DOHH2 (cell line): ENCODE results near the gene PPP5C.

Experiments used
- H3F3A ChIP-seq: fragments of 200-600 bp; sonication (generic), shearing (Covaris generic); 2 replicates; pipeline ENCODE4 v1.6.0; 2016; ENCODE audit warnings: antibody characterized with exemption, mild to moderate bottlenecking; ENCODE audit not compliant: control insufficient read depth, insufficient read depth
- H3K27ac ChIP-seq: fragments of 200-600 bp; sonication (generic); 2 replicates; pipeline ENCODE4 v1.5.1; 2014; ENCODE audit warnings: low read depth, mild to moderate bottlenecking, low read length, moderate library complexity
- H3K27me3 ChIP-seq: fragments of 200-600 bp; sonication (generic); 2 replicates; pipeline ENCODE4 v1.6.1; 2014; ENCODE audit warnings: mild to moderate bottlenecking, low read length, mixed read lengths; ENCODE audit not compliant: control insufficient read depth
- H3K36me3 ChIP-seq: fragments of 200-600 bp; sonication (generic); 2 replicates; pipeline ENCODE4 v1.6.1; 2014; ENCODE audit warnings: mild to moderate bottlenecking, low read length, moderate library complexity, mixed read lengths; ENCODE audit not compliant: control insufficient read depth
- H3K4me1 ChIP-seq: fragments of 200-600 bp; sonication (generic); 2 replicates; pipeline ENCODE4 v1.6.1; 2014; ENCODE audit warnings: mild to moderate bottlenecking, low read length, mixed read lengths; ENCODE audit not compliant: control insufficient read depth
- H3K4me2 ChIP-seq: fragments of 200-600 bp; sonication (generic); 2 replicates; pipeline ENCODE4 v1.6.0; 2014; ENCODE audit warnings: mild to moderate bottlenecking, low read length, moderate library complexity
- H3K4me3 ChIP-seq: fragments of 200-600 bp; sonication (generic); 2 replicates; pipeline ENCODE4 v1.5.1; 2014; ENCODE audit warnings: mild to moderate bottlenecking, low read length, mixed read lengths
- H3K79me2 ChIP-seq: fragments of 200-600 bp; sonication (generic); 2 replicates; pipeline ENCODE4 v1.6.1; 2014; ENCODE audit warnings: mild to moderate bottlenecking, low read length, mixed read lengths; ENCODE audit not compliant: control insufficient read depth
- H3K9me2 ChIP-seq: fragments of 200-600 bp; sonication (generic); replicated peaks from 2 replicates; pipeline ENCODE4 v1.6.1; 2014; ENCODE audit warnings: mild to moderate bottlenecking, low read length, mixed read lengths; ENCODE audit not compliant: control insufficient read depth
- H3K9me3 ChIP-seq: fragments of 200-600 bp; sonication (generic); 2 replicates; pipeline ENCODE4 v1.6.1; 2014; ENCODE audit warnings: antibody characterized with exemption, low read length, mixed read lengths; ENCODE audit not compliant: control insufficient read depth, insufficient read depth
- H4K20me1 ChIP-seq: fragments of 200-600 bp; sonication (generic); 2 replicates; pipeline ENCODE4 v1.6.0; 2014; ENCODE audit warnings: low read depth, mild to moderate bottlenecking, antibody characterized with exemption, low read length, moderate library complexity; ENCODE audit not compliant: control insufficient read depth, insufficient read depth
- EZH2phosphoT487 ChIP-seq: fragments of 200-600 bp; sonication (generic); IDR thresholded peaks from 2 replicates; pipeline ENCODE4 v1.6.1; 2017; ENCODE audit warnings: borderline replicate concordance, mild to moderate bottlenecking, antibody characterized with exemption, low read length, moderate library complexity, mixed read lengths
- TF ChIP-seq, protein P1 (sequence below): fragments of 200-600 bp; sonication (generic); IDR thresholded peaks from one replicate; pipeline ENCODE4 v1.5.1; 2014; ENCODE audit warnings: antibody characterized with exemption, mild to moderate bottlenecking, low read depth, low read length; ENCODE audit not compliant: poor library complexity, severe bottlenecking

The PPP5C gene

DNA sequence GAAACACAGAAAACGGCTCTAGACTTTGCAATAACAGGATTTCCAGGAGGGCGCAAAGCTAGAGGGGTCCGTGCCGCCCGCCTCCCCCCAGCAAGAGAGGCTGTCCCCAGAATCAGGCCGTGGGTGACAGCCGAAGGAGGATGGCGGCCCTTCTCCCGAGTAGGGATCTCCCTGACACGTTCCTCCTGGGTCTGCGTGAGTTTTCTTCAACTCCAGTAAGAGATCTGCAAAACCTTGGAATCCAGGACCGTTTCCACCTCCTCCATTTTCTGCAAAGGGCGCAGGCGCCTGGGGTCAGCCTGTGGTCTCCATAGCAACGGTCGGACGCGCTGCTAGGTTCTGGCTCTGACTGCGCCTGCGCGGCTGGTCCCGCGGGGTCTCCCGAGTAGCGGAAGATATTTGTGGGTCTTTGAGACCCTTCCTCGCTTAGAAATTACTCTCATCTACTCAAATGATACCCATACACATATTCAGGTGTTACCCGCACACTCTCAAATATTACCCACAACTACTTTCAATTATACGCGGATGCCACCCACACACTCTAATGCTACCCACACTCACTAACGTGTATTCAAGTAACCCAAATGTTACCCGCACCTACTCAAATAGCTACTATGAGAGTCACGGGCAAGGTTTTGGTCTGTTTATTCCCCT lies 79.7 kb downstream of the PPP5C start:
- no peaks in the 10 kb centered on the region for H3K9me2 ChIP-seq
- no peak overlapping the region for H3K27ac ChIP-seq
- peak overlapping the region; percentile 74 for H3K4me2 ChIP-seq
- H3F3A ChIP-seq, result no peaks in the 10 kb centered on the region
- H3K4me1 ChIP-seq, result peaks cover 21% of the 10 kb centered on the region
- peaks cover 40% of the 10 kb centered on the region for H3K27me3 ChIP-seq
- H4K20me1 ChIP-seq, result no peaks in the 10 kb centered on the region
- H3K79me2 ChIP-seq, result no peaks in the 10 kb centered on the region
- H3K36me3 ChIP-seq, result no peaks in the 10 kb centered on the region
- TF ChIP-seq EZH2phosphoT487, result no peak
- TF ChIP-seq, protein P1, sequence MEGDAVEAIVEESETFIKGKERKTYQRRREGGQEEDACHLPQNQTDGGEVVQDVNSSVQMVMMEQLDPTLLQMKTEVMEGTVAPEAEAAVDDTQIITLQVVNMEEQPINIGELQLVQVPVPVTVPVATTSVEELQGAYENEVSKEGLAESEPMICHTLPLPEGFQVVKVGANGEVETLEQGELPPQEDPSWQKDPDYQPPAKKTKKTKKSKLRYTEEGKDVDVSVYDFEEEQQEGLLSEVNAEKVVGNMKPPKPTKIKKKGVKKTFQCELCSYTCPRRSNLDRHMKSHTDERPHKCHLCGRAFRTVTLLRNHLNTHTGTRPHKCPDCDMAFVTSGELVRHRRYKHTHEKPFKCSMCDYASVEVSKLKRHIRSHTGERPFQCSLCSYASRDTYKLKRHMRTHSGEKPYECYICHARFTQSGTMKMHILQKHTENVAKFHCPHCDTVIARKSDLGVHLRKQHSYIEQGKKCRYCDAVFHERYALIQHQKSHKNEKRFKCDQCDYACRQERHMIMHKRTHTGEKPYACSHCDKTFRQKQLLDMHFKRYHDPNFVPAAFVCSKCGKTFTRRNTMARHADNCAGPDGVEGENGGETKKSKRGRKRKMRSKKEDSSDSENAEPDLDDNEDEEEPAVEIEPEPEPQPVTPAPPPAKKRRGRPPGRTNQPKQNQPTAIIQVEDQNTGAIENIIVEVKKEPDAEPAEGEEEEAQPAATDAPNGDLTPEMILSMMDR, result no peak
- peak overlapping the region; percentile 71 for H3K4me3 ChIP-seq
- no peaks in the 10 kb centered on the region for H3K9me3 ChIP-seq

DNA sequence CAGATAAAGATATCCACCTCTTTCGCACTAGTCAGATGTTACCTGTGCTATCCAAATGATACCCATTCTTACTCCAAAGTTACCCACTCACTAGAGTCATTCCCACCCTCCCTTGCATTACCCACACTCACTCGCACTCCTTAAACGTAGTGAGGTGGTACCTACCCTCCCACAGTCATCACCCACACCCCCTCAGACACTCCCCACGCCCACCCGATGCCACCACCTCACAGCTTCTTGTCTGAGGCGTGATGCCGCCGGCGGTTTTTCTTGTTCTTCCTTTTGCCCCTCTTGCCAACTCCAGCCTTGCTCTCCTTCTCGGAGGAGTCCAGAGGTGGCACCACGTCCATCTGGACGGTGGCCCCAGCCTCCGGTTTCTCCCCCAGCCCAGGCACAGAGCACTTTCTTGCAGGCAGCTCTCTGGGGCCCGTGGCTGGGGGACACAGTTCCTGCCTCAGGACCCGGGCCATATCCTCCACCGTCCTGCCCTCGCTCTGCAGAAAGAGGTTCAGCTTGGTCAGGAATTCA lies 80.7 kb downstream of the PPP5C start:
- Histone ChIP-seq H3K4me3 (no peak overlapping the region), H3K4me1 (peaks cover 21% of the 10 kb centered on the region), H3F3A (no peaks in the 10 kb centered on the region), H3K9me3 (no peaks in the 10 kb centered on the region), H3K27me3 (peaks cover 40% of the 10 kb centered on the region), H4K20me1 (no peaks in the 10 kb centered on the region), H3K9me2 (no peaks in the 10 kb centered on the region), H3K79me2 (no peaks in the 10 kb centered on the region), H3K27ac (no peak overlapping the region), H3K36me3 (no peaks in the 10 kb centered on the region), H3K4me2 (peak overlapping the region; percentile 74)
- TF ChIP-seq, protein P1, result no peak
- TF ChIP-seq EZH2phosphoT487, result no peak

DNA sequence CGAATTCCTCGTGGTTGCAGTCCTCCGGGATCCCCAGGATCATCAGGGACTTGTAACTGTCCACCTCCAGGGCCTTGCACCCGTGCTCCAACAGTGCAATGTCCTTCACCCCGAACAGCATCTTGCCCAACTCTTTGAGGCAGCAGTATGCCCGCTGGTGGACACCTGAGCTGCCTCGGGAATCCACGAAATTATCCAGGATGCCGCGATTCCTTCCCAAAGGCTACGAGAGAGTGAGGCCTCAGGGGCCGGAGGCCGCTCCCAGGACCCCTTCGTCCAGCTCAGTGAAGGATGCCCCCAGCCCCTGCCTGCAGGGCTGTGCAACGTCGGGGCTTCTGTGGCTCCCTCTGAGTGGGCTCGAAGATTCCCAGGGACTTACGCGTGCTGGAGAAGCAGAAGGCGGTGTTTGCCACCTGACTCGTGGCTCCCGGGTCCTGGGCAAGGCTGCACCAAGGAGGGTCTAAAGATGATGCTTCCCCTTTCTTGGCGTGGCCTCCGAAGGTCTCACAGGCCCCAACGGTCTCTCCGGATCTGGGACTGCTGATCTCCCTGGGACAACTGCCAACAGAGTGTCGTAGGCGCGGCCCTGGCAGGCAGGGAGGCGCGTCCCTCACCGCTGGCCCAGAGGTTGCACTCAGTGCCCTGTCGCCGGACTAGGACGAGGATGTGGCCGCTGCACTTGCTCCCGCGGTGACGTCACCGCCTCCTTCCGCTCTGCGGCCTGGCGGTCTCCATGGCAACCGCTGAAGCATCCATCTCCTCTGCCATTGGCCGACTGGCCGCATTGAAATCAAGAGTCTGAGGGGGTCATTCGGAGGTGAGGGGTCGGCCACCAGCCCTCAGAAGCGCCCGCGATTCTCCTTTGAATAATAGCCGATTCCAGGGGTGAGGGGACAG lies 81.6 kb downstream of the PPP5C start, which contains the start of gene PNMA8C:
TSS of gene PNMA8C (minus strand) at position 698 of the 897 bp plus-strand sequence. CDS start at position 121, 577 bp downstream.
- Histone ChIP-seq H4K20me1 (no peaks in the 10 kb centered on the region), H3K9me2 (no peaks in the 10 kb centered on the region), H3K27me3 (peaks cover 40% of the 10 kb centered on the region), H3K9me3 (no peaks in the 10 kb centered on the region), H3K36me3 (no peaks in the 10 kb centered on the region), H3K4me2 (no peak within 1 kb of the TSS; the same call in 1 of the 2 replicates), H3K27ac (no peak within 1 kb of the TSS), H3K79me2 (no peaks in the 10 kb centered on the region), H3K4me3 (no peak within 1 kb of the TSS), H3K4me1 (peaks cover 21% of the 10 kb centered on the region), H3F3A (no peaks in the 10 kb centered on the region)
- TF ChIP-seq EZH2phosphoT487, result no peak
- TF ChIP-seq, protein P1, result no peak
